Caco-2 (cell line): ENCODE results near the gene CSMD2. TPM values are rescaled to one million over a fixed set of nuclear protein-coding genes. Genes with fewer than 3 reads are reported as not detected.

Experiments
- BruUV-seq: library from RNA; stranded (reverse); fragments of 400-500 nt; replicated peaks from 2 replicates; lab custom pipeline; 2021; lab: Mats Ljungman, UMichigan
- CTCF ChIA-PET: fragments of 300-600 bp; sonication (Branson Sonifier 250); formaldehyde crosslinking; loops from one replicate; lab custom pipeline; 2022; ENCODE audit warnings: antibody characterized with exemption; lab: Charles Lee
- POLR2A ChIA-PET: fragments of 300-600 bp; sonication (Branson Sonifier 250); formaldehyde crosslinking; loops from one replicate; lab custom pipeline; 2022; ENCODE audit warnings: antibody characterized with exemption; lab: Charles Lee
- DNase-seq, 2 experiments: peaks; one replicate each; pipeline versions ENCODE4 v3.0.0 to v3.0.0-alpha.2; 2020 to 2022
- H3K27me3 ChIP-seq: replicated peaks from 2 replicates; pipeline ENCODE4 v1.6.0; 2011; ENCODE audit warnings: low read length; ENCODE audit not compliant: control insufficient read depth, insufficient read depth
- H3K36me3 ChIP-seq: 2 replicates; pipeline ENCODE4 v1.5.1; 2011; ENCODE audit warnings: low read length; ENCODE audit not compliant: control insufficient read depth, insufficient read depth
- H3K4me1 ChIP-seq: fragments of 250-450 bp; sonication (Bioruptor Pico); 2 replicates; pipeline ENCODE4 v1.5.1; 2020; ENCODE audit warnings: mild to moderate bottlenecking
- H3K4me3 ChIP-seq: 2 replicates; pipeline ENCODE4 v1.5.1; 2011; ENCODE audit warnings: low read depth, mild to moderate bottlenecking, control low read depth, low read length
- H3K9me3 ChIP-seq: fragments of 250-450 bp; sonication (Bioruptor Pico); 2 replicates; pipeline ENCODE4 v1.5.1; 2020; ENCODE audit warnings: mild to moderate bottlenecking, moderate library complexity
- H3K27ac Mint-ChIP-seq: one replicate; pipeline ENCODE4 v1.8.0; 2022; ENCODE audit warnings: mixed read lengths; ENCODE audit not compliant: unreplicated experiment
- H3K27me3 Mint-ChIP-seq: one replicate; pipeline ENCODE4 v1.8.0; 2022; ENCODE audit warnings: mixed read lengths; ENCODE audit not compliant: insufficient read depth, unreplicated experiment
- H3K36me3 Mint-ChIP-seq: one replicate; pipeline ENCODE4 v1.8.0; 2022; ENCODE audit warnings: mild to moderate bottlenecking, mixed read lengths; ENCODE audit not compliant: insufficient read depth, unreplicated experiment
- H3K4me1 Mint-ChIP-seq: one replicate; pipeline ENCODE4 v1.8.0; 2022; ENCODE audit warnings: low read depth, mixed read lengths; ENCODE audit not compliant: unreplicated experiment
- H3K4me3 Mint-ChIP-seq: one replicate; pipeline ENCODE4 v1.8.0; 2022; ENCODE audit warnings: mild to moderate bottlenecking, moderate library complexity, mixed read lengths; ENCODE audit not compliant: unreplicated experiment
- H3K9me3 Mint-ChIP-seq: one replicate; pipeline ENCODE4 v1.8.0; 2022; ENCODE audit warnings: mixed read lengths; ENCODE audit not compliant: unreplicated experiment
- CTCF ChIP-seq, 2 experiments: fragments of 200-600 bp in 1 of 2; IDR thresholded peaks; 1 replicate in 1 of 2; 2 replicates in 1 of 2; pipeline versions ENCODE4 v1.5.1 to v1.8.0; 2011 to 2022; ENCODE audit warnings: antibody characterized with exemption in 1 of 2, control low read depth in 1 of 2, inconsistent platforms in 1 of 2, low read depth in 1 of 2, low read length in 1 of 2, mild to moderate bottlenecking in 1 of 2, moderate library complexity in 1 of 2; ENCODE audit not compliant: insufficient read depth in 1 of 2, severe bottlenecking in 1 of 2, unreplicated experiment in 1 of 2
- intact Hi-C: fragments of 100-400 bp; cut with micrococcal nuclease; formaldehyde crosslinking; loops from one replicate; pipeline ENCODE4 v1.10.0; 2022; ENCODE audit not compliant: unreplicated experiment
- total RNA-seq: library from RNA; stranded (reverse); gene quantifications from 2 replicates; pipeline ENCODE4 v1.2.3, GENCODE V29; 2022

Gene CSMD2
- total RNA-seq, 1 experiment from 2014 or later: not detected

- Histone ChIP-seq H3K36me3 (no peaks in the 10 kb centered on the region), H3K27me3 (no peaks in the 10 kb centered on the region), H3K4me1 (no peaks in the 10 kb centered on the region), H3K4me3 (no peak overlapping the region), H3K9me3 (no peaks in the 10 kb centered on the region)
- no peak overlapping the region for H3K27ac Mint-ChIP-seq
- no peak for TF ChIP-seq CTCF (IDR thresholded peaks at IDR 0.05; ENCODE audit: insufficient read depth in 1 of 2, low read depth in 1 of 2, low read length in 1 of 2, severe bottlenecking in 1 of 2, unreplicated experiment in 1 of 2)
- no peaks in the 10 kb centered on the region for H3K9me3 Mint-ChIP-seq
- no peak for DNase-seq
- intact Hi-C loops: no loop called here
- ChIA-PET POLR2A (no interaction called here), CTCF (no interaction called here)
- no peak overlapping the region for H3K4me3 Mint-ChIP-seq
- no peaks in the 10 kb centered on the region for H3K36me3 Mint-ChIP-seq
- no peaks in the 10 kb centered on the region for H3K4me1 Mint-ChIP-seq
- H3K27me3 Mint-ChIP-seq: peaks cover 18% of the 10 kb centered on the region
- BruUV-seq: no TSS peak
Observed at GRCh38 chr1:33899746-33900145, 265.3 kb downstream of the CSMD2 start.

GRCh38 chr1:33898881-33899280 is 266.1 kb downstream of the CSMD2 start:
- ChIA-PET CTCF (no interaction called here), POLR2A (no interaction called here)
- no TSS peak for BruUV-seq
- no peak for TF ChIP-seq CTCF (IDR thresholded peaks at IDR 0.05; ENCODE audit: insufficient read depth in 1 of 2, low read depth in 1 of 2, low read length in 1 of 2, severe bottlenecking in 1 of 2, unreplicated experiment in 1 of 2)
- H3K4me3 Mint-ChIP-seq: no peak overlapping the region
- H3K9me3 Mint-ChIP-seq: no peaks in the 10 kb centered on the region
- intact Hi-C loops: no loop called here
- H3K9me3 ChIP-seq: no peaks in the 10 kb centered on the region
- no peaks in the 10 kb centered on the region for H3K36me3 Mint-ChIP-seq
- H3K36me3 ChIP-seq: no peaks in the 10 kb centered on the region
- no peaks in the 10 kb centered on the region for H3K4me1 Mint-ChIP-seq
- H3K27me3 Mint-ChIP-seq: peaks cover 17% of the 10 kb centered on the region
- no peak overlapping the region for H3K27ac Mint-ChIP-seq
- H3K27me3 ChIP-seq: no peaks in the 10 kb centered on the region
- H3K4me3 ChIP-seq: no peak overlapping the region
- DNase-seq: no peak
- H3K4me1 ChIP-seq: no peaks in the 10 kb centered on the region

- Histone ChIP-seq H3K9me3 (no peaks in the 10 kb centered on the region), H3K27me3 (no peaks in the 10 kb centered on the region), H3K4me1 (no peaks in the 10 kb centered on the region), H3K36me3 (no peaks in the 10 kb centered on the region), H3K4me3 (no peak overlapping the region)
- intact Hi-C loops: no loop called here
- Mint-ChIP-seq H3K9me3 (no peaks in the 10 kb centered on the region), H3K4me1 (no peaks in the 10 kb centered on the region), H3K4me3 (no peak overlapping the region), H3K27ac (no peak overlapping the region), H3K36me3 (no peaks in the 10 kb centered on the region), H3K27me3 (peaks cover 14% of the 10 kb centered on the region)
- POLR2A ChIA-PET: no interaction called here
- BruUV-seq: no TSS peak
- TF ChIP-seq CTCF (IDR thresholded peaks at IDR 0.05; ENCODE audit: insufficient read depth in 1 of 2, low read depth in 1 of 2, low read length in 1 of 2, severe bottlenecking in 1 of 2, unreplicated experiment in 1 of 2): no peak
- DNase-seq: no peak
- CTCF ChIA-PET: no interaction called here
Observed at GRCh38 chr1:33898406-33898805, 266.6 kb downstream of the CSMD2 start.
